ENCODE measurements around the gene SVEP1.

Gene SVEP1

GRCh38 chr9:110329639-110330230 is 249.8 kb downstream of the SVEP1 start:
- no peak overlapping the region for H3K27ac ChIP-seq
- no peak for TF ChIP-seq ZFX (IDR thresholded peaks at IDR 0.05; ENCODE audit: borderline replicate concordance)
- TF ChIP-seq CTCF (IDR thresholded peaks at IDR 0.05), result no peak

- H3K27ac ChIP-seq, result no peak overlapping the region
- TF ChIP-seq ZFX (IDR thresholded peaks at IDR 0.05; ENCODE audit: borderline replicate concordance) (no peak), CTCF (IDR thresholded peaks at IDR 0.05) (no peak)
Measured at GRCh38 chr9:110328763-110329162, 250.8 kb downstream of the SVEP1 start.

- H3K27ac ChIP-seq, result no peak overlapping the region
- no peak for TF ChIP-seq CTCF (IDR thresholded peaks at IDR 0.05)
- no peak for TF ChIP-seq ZFX (IDR thresholded peaks at IDR 0.05; ENCODE audit: borderline replicate concordance)
Measured at GRCh38 chr9:110327716-110328115, 251.8 kb downstream of the SVEP1 start.

- TF ChIP-seq CTCF (IDR thresholded peaks at IDR 0.05) (no peak), ZFX (IDR thresholded peaks at IDR 0.05; ENCODE audit: borderline replicate concordance) (no peak)
- H3K27ac ChIP-seq, result no peak overlapping the region
Measured at GRCh38 chr9:110323818-110324217, 255.7 kb downstream of the SVEP1 start.

- no peak overlapping the region for H3K27ac ChIP-seq
- TF ChIP-seq ZFX (IDR thresholded peaks at IDR 0.05; ENCODE audit: borderline replicate concordance) (no peak), CTCF (IDR thresholded peaks at IDR 0.05) (no peak)
Measured at GRCh38 chr9:110320651-110321445, 258.7 kb downstream of the SVEP1 start.

- H3K27ac ChIP-seq, result no peak overlapping the region
Measured at GRCh38 chr9:110319781-110320492, 259.6 kb downstream of the SVEP1 start.

More at GRCh38 chr9:110319781-110320492, 259.6 kb downstream of the SVEP1 start:
- TF ChIP-seq CTCF (IDR thresholded peaks at IDR 0.05) (no peak), ZFX (IDR thresholded peaks at IDR 0.05; ENCODE audit: borderline replicate concordance) (no peak)

Data from 22Rv1 (cell line).